ENCODE results near the gene KIF26B. TPM values are rescaled to one million over a fixed set of nuclear protein-coding genes. Genes with fewer than 3 reads are reported as not detected.
"Not testable (repeated sequence)": the region's sequence is repeated elsewhere in the genome, so short reads cannot be mapped to it uniquely, and the experiment has no call there.

Gene KIF26B
- total and polyA plus RNA-seq, 10 of the 15 experiments (the other 5 are each of a cell fraction or from before 2014, with no cell fraction given) = 0.35 to 11.6 (median 2.2) TPM

DNA sequence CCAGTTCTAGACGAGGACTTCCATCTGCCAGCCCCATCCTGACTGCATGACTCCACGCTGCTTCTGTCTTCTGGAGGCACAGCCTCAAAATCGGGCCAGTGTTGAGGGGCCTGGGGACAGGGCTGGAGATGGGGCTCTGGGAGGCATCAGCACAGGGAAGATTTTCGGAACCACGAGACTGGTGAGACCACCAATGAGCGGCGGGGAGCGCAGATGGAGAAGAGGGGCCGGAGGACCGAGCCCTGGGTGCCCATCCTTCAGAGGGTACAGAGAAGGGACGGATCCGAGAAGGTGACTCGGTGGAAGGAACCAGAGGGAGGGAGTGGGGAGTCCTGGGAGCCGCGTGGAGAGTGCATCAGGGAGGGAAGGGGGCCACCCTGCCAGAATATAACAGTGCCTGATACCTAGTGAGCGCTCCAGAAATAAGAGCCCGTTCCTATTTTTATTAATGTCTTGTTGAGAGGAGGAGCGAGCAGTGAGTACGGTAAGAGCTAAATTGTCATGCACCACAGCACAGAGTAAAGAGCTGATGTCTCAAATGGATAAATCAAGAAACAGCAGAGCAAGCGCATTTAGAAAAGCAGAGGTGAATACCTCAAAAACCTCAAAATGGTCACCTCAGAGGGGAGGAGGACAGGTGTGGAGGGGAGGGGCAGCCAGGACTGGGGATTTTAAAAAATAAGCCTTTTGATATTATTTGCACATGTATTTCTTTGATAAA is 26.2 kb upstream of the KIF26B start (continued):
- TF ChIP-seq, protein P1, sequence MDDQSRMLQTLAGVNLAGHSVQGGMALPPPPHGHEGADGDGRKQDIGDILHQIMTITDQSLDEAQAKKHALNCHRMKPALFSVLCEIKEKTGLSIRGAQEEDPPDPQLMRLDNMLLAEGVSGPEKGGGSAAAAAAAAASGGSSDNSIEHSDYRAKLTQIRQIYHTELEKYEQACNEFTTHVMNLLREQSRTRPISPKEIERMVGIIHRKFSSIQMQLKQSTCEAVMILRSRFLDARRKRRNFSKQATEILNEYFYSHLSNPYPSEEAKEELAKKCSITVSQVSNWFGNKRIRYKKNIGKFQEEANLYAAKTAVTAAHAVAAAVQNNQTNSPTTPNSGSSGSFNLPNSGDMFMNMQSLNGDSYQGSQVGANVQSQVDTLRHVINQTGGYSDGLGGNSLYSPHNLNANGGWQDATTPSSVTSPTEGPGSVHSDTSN (IDR thresholded peaks at IDR 0.05; ENCODE audit: insufficient replicate concordance, low read depth, low read length) = no peak
- TF ChIP-seq ASH2L (IDR thresholded peaks at IDR 0.05; ENCODE audit: borderline replicate concordance, low read depth) = no peak
- no peak for TF ChIP-seq HDAC6 (IDR thresholded peaks at IDR 0.05; ENCODE audit: unreplicated experiment)
- no peak for TF ChIP-seq POLR2AphosphoS2 (IDR thresholded peaks at IDR 0.05; ENCODE audit: low read depth, low read length)
- no peak for TF ChIP-seq EGR1 (IDR thresholded peaks at IDR 0.05; ENCODE audit: borderline replicate concordance in 1 of 2, low read depth in 2 of 2, low read length in 2 of 2)
- TF ChIP-seq SREBF1 (IDR thresholded peaks at IDR 0.05; ENCODE audit: low read length) = no peak

DNA sequence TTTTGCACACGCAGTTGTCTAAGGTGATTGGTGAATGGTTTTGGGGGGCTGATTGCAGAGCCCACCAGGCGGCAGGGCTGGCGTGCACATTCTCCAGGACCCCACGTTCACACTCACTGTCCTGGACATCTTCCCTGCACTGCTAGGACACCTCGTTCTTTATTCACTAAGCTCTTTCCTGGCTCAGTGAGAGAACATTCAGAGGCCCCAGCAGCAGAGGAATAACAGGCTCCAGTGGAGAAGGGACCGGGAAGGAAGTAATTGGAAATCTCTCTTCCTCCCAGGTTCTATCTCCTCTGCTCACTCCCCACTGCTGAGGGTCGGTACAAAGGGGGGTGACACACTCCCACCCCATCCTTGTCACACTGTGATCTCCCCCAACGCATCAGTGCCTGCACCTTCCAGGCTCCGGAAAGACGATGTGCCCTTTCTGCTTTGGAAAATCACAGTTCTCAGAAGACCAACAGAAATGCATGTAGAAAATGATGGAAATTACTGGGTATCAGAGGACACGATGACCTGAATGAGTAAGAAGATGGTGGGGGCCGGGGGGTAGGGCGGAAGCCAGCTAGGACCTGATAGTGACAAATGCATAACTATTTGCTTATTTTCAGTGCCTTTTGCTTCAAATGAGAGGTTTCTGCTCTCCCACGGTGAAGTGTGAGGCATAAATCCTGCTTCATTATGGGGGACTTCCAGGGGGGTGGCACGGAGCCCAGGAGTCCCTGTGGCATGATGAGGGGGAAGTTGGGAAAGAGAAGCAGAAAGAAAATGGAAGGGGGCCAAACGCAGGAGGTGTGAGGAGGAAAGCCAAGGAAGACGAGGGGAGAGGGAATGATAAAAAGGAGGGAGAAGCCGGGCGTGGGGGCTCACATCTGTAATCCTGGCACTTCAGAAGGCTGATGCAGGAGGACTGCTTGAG is 25.2 kb upstream of the KIF26B start:
- ChIA-PET RAD21 (ENCODE audit: unreplicated experiment) (no interaction called here), POLR2A (interaction anchor here (0.5 kb wide), 1 partner anchor 268 kb away, joined by 3 read pairs; no protein-coding TSS in a partner anchor), SMC1A (ENCODE audit: uncharacterized antibody, unreplicated experiment) (no interaction called here), CTCF (interaction anchor here (1.2 kb wide), 1 partner anchor 23 kb away, joined by 5 read pairs; no protein-coding TSS in a partner anchor)
- TF ChIP-seq, protein P2, sequence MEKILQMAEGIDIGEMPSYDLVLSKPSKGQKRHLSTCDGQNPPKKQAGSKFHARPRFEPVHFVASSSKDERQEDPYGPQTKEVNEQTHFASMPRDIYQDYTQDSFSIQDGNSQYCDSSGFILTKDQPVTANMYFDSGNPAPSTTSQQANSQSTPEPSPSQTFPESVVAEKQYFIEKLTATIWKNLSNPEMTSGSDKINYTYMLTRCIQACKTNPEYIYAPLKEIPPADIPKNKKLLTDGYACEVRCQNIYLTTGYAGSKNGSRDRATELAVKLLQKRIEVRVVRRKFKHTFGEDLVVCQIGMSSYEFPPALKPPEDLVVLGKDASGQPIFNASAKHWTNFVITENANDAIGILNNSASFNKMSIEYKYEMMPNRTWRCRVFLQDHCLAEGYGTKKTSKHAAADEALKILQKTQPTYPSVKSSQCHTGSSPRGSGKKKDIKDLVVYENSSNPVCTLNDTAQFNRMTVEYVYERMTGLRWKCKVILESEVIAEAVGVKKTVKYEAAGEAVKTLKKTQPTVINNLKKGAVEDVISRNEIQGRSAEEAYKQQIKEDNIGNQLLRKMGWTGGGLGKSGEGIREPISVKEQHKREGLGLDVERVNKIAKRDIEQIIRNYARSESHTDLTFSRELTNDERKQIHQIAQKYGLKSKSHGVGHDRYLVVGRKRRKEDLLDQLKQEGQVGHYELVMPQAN (conservative IDR thresholded peaks at IDR 0.05) = no peak
- no peak for TF ChIP-seq NR2C2 (IDR thresholded peaks at IDR 0.05; ENCODE audit: borderline replicate concordance, control insufficient read depth, insufficient read length, low read depth)
- in situ Hi-C loops (cut with MboI) = no loop called here
- no peak for DNase-seq (ENCODE audit: low read depth, low spot score)
- Histone ChIP-seq H3K36me3 (ENCODE audit: control insufficient read depth in 2 of 2, insufficient read depth in 2 of 2, low read length in 1 of 2) (no peaks in the 10 kb centered on the region), H4K20me1 (ENCODE audit: control insufficient read depth, insufficient read depth) (no peaks in the 10 kb centered on the region), H3K9me3 (replicated peaks; ENCODE audit: control insufficient read depth, insufficient read depth, low read length) (no peaks in the 10 kb centered on the region), H3K9ac (ENCODE audit: control insufficient read depth, insufficient read depth, low read length) (no peak overlapping the region), H3K4me3 (no peak overlapping the region), H3K27ac (ENCODE audit: control insufficient read depth, insufficient read depth) (no peak overlapping the region), H2AFZ (ENCODE audit: control insufficient read depth, low read depth, low read length) (no peak overlapping the region), H3K27me3 (replicated peaks in 1 of 2; ENCODE audit: control insufficient read depth in 2 of 2, insufficient read depth in 2 of 2, low read length in 1 of 2) (peaks cover 0 to 3% of the 10 kb centered on the region in 2 experiments; a peak in 2 of 4 replicates), H3K4me2 (ENCODE audit: control insufficient read depth, insufficient read depth) (no peak overlapping the region), H3K79me2 (ENCODE audit: control insufficient read depth, insufficient read depth, low read length) (no peaks in the 10 kb centered on the region), H3K4me1 (ENCODE audit: control insufficient read depth, insufficient read depth, low read length) (no peaks in the 10 kb centered on the region)
- FAIRE-seq = no peak
- intact Hi-C loops (cut with micrococcal nuclease; ENCODE audit: unreplicated experiment) = no loop called here
- no peak for ATAC-seq
- 21% methylated on average over 17 of the region's 19 CpGs for whole genome bisulfite sequencing (ENCODE audit: insufficient coverage, insufficient replicate concordance, low lambda C conversion rate, missing lambda C conversion rate)
- BruUV-seq (replicated peaks) = no TSS peak

DNA sequence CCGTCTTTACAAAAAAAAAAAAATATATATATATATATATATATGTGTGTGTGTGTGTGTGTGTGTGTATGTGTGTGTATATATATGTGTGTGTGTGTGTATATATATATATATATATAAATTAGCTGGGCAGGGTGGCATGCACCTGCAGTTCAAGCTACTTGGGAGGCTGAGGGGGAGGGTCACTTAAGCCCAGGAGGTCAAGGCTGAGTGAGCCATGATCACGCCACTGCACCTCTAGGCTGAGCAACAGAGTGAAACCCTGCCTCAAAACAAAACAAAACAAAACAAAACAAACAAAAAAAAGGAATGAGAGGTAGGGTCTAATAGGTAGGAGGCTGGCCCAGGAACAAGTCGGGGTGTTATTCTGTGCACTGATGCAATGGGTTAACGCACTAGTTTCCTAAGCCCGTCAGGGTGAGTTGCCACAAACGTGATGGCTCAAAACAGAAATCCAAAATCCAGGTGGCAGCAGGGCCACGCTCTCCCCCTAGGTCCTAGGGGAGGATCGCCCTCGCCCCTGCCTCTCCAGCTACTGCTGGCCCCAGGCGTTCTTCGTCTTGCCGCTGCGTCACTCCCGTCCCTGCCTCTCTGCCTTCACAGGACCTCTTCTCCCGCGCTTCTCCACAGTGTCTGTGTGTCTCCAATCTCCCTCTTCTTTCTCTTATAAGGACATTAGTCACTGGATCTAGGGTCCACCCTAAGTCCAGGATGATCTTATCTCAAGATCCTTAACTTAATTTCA is 24.3 kb upstream of the KIF26B start:
- H3K36me3 ChIP-seq (ENCODE audit: control insufficient read depth in 2 of 2, insufficient read depth in 2 of 2, low read length in 1 of 2); H3K9ac ChIP-seq (ENCODE audit: control insufficient read depth, insufficient read depth, low read length); intact Hi-C loops (cut with micrococcal nuclease; ENCODE audit: unreplicated experiment); H3K27ac ChIP-seq (ENCODE audit: control insufficient read depth, insufficient read depth); H3K9me3 ChIP-seq (replicated peaks; ENCODE audit: control insufficient read depth, insufficient read depth, low read length); H3K4me3 ChIP-seq; ATAC-seq; H3K27me3 ChIP-seq (replicated peaks in 1 of 2; ENCODE audit: control insufficient read depth in 2 of 2, insufficient read depth in 2 of 2, low read length in 1 of 2); H2AFZ ChIP-seq (ENCODE audit: control insufficient read depth, low read depth, low read length); H3K79me2 ChIP-seq (ENCODE audit: control insufficient read depth, insufficient read depth, low read length); H3K4me2 ChIP-seq (ENCODE audit: control insufficient read depth, insufficient read depth); H3K4me1 ChIP-seq (ENCODE audit: control insufficient read depth, insufficient read depth, low read length); H4K20me1 ChIP-seq (ENCODE audit: control insufficient read depth, insufficient read depth); BruUV-seq (replicated peaks); SMC1A ChIA-PET (ENCODE audit: uncharacterized antibody, unreplicated experiment); DNase-seq (ENCODE audit: low read depth, low spot score); RAD21 ChIA-PET (ENCODE audit: unreplicated experiment); in situ Hi-C loops (cut with MboI); CTCF ChIA-PET; FAIRE-seq: not testable (repeated sequence)
- 46% methylated on average over 15 of the region's 16 CpGs for WGBS (ENCODE audit: insufficient coverage, insufficient replicate concordance, low lambda C conversion rate, missing lambda C conversion rate)
- POLR2A ChIA-PET = interaction anchor here (0.5 kb wide), 1 partner anchor 269 kb away, joined by 3 read pairs; no protein-coding TSS in a partner anchor
